Esophagus squamous epithelium (tissue), 4 donors: Measurements from ENCODE around the gene HPCAL1.

Experiments used
- CTCF ChIP-seq, 6 experiments: fragments of 450-650 bp in 4 of 6; fragments of 200-600 bp in 2 of 6; sonication (generic) in 2 of 6; IDR thresholded peaks; one replicate each; pipeline ENCODE4 v1.5.1; 2016 to 2019; ENCODE audit warnings: antibody characterized with exemption in 6 of 6, mild to moderate bottlenecking in 4 of 6, moderate library complexity in 4 of 6
- POLR2A ChIP-seq, 4 donors: fragments of 450-650 bp; IDR thresholded peaks; one replicate each; pipeline ENCODE4 v1.6.1; 2017; ENCODE audit warnings: antibody characterized with exemption in 4 of 4, mild to moderate bottlenecking in 4 of 4, moderate library complexity in 3 of 4

GRCh38 chr2:10453905-10454298 lies 151.2 kb downstream of the HPCAL1 start:
- no peak for TF ChIP-seq CTCF (IDR thresholded peaks at IDR 0.05)
- no peak for TF ChIP-seq POLR2A (IDR thresholded peaks at IDR 0.05)
